ENCODE data around the gene BHLHE40. TPM values are rescaled to one million over a fixed set of nuclear protein-coding genes. Genes with fewer than 3 reads are reported as not detected.

Gene BHLHE40
- total RNA-seq, 1 experiment from 2014 or later, result 81.6 TPM

GRCh38 chr3:4983739-4984510 is 4.7 kb downstream of the BHLHE40 start:
- Histone ChIP-seq H3K79me2 (ENCODE audit: insufficient read depth, low read length) (peaks cover 42% of the 10 kb centered on the region), H3K27me3 (ENCODE audit: insufficient read depth, low read length) (no peaks in the 10 kb centered on the region), H2AFZ (ENCODE audit: low read depth, low read length, poor library complexity, severe bottlenecking) (no peak overlapping the region), H3K4me1 (ENCODE audit: control insufficient read depth in 1 of 2, insufficient read depth in 2 of 2, low read length in 2 of 2) (peaks cover 68 to 86% of the 10 kb centered on the region in 2 experiments), H3K36me3 (ENCODE audit: control insufficient read depth in 1 of 2, insufficient read depth in 2 of 2, low read length in 2 of 2) (peaks cover 8 to 31% of the 10 kb centered on the region in 2 experiments; a peak in 3 of 4 replicates), H3K9me2 (ENCODE audit: insufficient read depth) (no peaks in the 10 kb centered on the region), H3K9ac (ENCODE audit: low read length) (peak overlapping the region; percentile 40), H3K9me3 (ENCODE audit: control insufficient read depth in 1 of 2, insufficient read depth in 1 of 2, low read depth in 1 of 2, low read length in 2 of 2) (no peaks in the 10 kb centered on the region), H4K20me1 (ENCODE audit: insufficient read depth) (peaks cover 12% of the 10 kb centered on the region; the same call in 1 of the 2 replicates), H3K4me3 (replicated peaks in 1 of 2; ENCODE audit: low read depth in 1 of 2, low read length in 2 of 2) (peak overlapping the region; percentile 13 to 15; a peak in 3 of 4 replicates), H3K4me2 (ENCODE audit: low read length) (peak overlapping the region; percentile 86), H3K27ac (ENCODE audit: low read depth, low read length) (peak overlapping the region; percentile 11; the same call in 1 of the 2 replicates)
- ChIA-PET POLR2A (interaction anchor here (0.6 to 4.2 kb wide), 7 partner anchors 8 to 272 kb away, joined by 3 to 27 read pairs (median 4); no protein-coding TSS in a partner anchor), CTCF (interaction anchor here (0.9 to 1.5 kb wide), 6 partner anchors 8 to 263 kb away, joined by 3 to 7 read pairs (median 4); no protein-coding TSS in a partner anchor), RAD21 (ENCODE audit: low non-redundant PET in 1 of 2, low total read pairs in 2 of 2, uncharacterized antibody in 2 of 2, unreplicated experiment in 2 of 2) (interaction anchor here in 1 of 2 experiments (1.4 kb wide), 1 partner anchor 263 kb away, joined by 6 read pairs; no protein-coding TSS in a partner anchor)
- DNase-seq (ENCODE audit: low read depth, low spot score) (peak; percentile 73), ATAC-seq (no peak)
- intact Hi-C loops (cut with micrococcal nuclease), result loop anchor here (1.0 kb wide), 1 partner anchor 39 kb away; no protein-coding TSS in a partner anchor
- TF ChIP-seq FOSL1 (IDR thresholded peaks at IDR 0.05; ENCODE audit: low read depth) (no peak), JUND (IDR thresholded peaks at IDR 0.05) (no peak), ZFX (IDR thresholded peaks at IDR 0.05) (no peak; the same call in 1 of the 2 replicates), SIN3A (IDR thresholded peaks at IDR 0.05; ENCODE audit: low read depth) (no peak), POLR2A (IDR thresholded peaks at IDR 0.05; ENCODE audit: borderline replicate concordance, extremely low read depth, insufficient read depth, insufficient read length) (no peak), POLR2AphosphoS5 (IDR thresholded peaks at IDR 0.05; ENCODE audit: low read depth, low read length) (peak; percentile 26; the same call in 1 of the 2 replicates), TCF7L2 (IDR thresholded peaks at IDR 0.05; ENCODE audit: borderline replicate concordance, extremely low read depth, insufficient read depth, insufficient read length) (peak; percentile 90), EZH2 (IDR thresholded peaks at IDR 0.05) (no peak)
- TF ChIP-seq, protein P1, sequence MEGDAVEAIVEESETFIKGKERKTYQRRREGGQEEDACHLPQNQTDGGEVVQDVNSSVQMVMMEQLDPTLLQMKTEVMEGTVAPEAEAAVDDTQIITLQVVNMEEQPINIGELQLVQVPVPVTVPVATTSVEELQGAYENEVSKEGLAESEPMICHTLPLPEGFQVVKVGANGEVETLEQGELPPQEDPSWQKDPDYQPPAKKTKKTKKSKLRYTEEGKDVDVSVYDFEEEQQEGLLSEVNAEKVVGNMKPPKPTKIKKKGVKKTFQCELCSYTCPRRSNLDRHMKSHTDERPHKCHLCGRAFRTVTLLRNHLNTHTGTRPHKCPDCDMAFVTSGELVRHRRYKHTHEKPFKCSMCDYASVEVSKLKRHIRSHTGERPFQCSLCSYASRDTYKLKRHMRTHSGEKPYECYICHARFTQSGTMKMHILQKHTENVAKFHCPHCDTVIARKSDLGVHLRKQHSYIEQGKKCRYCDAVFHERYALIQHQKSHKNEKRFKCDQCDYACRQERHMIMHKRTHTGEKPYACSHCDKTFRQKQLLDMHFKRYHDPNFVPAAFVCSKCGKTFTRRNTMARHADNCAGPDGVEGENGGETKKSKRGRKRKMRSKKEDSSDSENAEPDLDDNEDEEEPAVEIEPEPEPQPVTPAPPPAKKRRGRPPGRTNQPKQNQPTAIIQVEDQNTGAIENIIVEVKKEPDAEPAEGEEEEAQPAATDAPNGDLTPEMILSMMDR (IDR thresholded peaks at IDR 0.05 in 2 of 3, conservative IDR thresholded peaks at IDR 0.05 in 1 of 3; ENCODE audit: borderline replicate concordance in 1 of 3, insufficient read depth in 1 of 3, low read depth in 2 of 3, low read length in 2 of 3), result no peak
- no TSS peak for BruUV-seq (replicated peaks)

Data from HCT116 (cell line).